ENCODE measurements around the gene SHISAL1.
A peak's percentile ranks its signal among the peaks of the same experiment; 100 is the strongest.
"Not testable (repeated sequence)": the region's sequence is repeated elsewhere in the genome, so short reads cannot be mapped to it uniquely, and the experiment has no call there.

Gene SHISAL1

DNA sequence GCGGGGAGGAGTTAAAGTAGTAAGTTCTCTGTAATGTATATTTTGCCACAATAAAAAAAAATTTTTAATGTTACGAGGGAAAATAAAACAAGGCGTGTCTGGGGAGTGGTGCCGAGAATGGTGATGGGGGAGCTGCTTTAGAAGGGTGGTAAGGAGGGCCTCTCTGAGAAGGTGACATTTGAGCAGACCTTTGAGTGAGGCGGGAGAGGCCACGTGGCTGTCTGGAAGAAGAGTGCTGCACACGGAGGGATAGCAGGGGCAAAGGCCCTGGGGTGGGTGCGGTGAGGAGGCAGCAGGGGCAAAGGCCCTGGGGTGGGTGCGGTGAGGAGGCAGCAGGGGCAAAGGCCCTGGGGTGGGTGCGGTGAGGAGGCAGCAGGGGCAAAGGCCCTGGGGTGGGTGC lies 10.4 kb downstream of the SHISAL1 start:
- H3K4me3 Mint-ChIP-seq, H3K36me3 Mint-ChIP-seq, H3K9me3 Mint-ChIP-seq, H3K27me3 Mint-ChIP-seq, H3K4me1 Mint-ChIP-seq: not testable (repeated sequence)
- peak overlapping the region; percentile 41 for H3K27ac Mint-ChIP-seq

DNA sequence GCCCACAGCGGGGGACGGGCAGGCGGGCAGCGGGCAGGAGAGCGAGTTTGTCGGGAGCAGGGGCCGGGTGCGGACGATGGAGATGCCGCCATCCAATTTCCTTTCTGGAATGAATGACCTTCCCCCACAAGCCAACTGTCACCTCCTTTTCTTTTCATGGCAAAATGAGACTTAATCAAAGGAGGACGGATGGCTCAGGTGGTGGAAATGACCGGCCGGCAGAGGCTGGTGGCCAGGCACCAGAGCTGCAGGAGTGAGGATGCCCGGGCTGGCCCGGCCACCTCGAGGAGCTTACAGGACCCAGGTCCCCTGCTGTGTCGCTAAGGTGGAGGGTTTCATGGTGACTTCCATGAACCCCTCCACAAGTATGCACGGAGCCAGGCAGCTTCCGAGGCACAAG lies 11.7 kb downstream of the SHISAL1 start:
- Mint-ChIP-seq H3K27ac (no peak overlapping the region), H3K27me3 (no peaks in the 10 kb centered on the region), H3K4me3 (no peak overlapping the region), H3K36me3 (no peaks in the 10 kb centered on the region), H3K4me1 (no peaks in the 10 kb centered on the region), H3K9me3 (no peaks in the 10 kb centered on the region)

DNA sequence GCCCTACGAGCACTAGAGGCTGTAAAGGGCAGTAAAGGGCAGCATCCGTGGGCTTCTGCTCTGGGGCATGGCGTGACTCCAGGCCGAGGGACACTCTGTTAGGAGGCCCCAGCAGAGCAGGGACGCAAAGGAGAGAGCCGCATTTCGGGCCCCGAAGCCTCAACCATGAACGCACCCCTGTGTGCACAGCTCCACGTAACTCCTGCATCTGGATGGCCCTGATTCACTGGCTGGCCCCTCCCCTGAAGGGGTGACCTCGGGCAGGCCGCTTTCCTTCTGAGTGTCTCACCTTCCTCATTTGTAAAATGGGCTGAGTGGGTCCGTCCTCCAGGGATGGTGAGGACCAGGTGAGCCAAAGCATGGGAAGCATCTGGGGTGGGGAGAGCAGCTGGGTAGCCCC lies 13.6 kb downstream of the SHISAL1 start:
- no peaks in the 10 kb centered on the region for H3K27me3 Mint-ChIP-seq
- H3K9me3 Mint-ChIP-seq, result no peaks in the 10 kb centered on the region
- no peaks in the 10 kb centered on the region for H3K36me3 Mint-ChIP-seq
- no peak overlapping the region for H3K27ac Mint-ChIP-seq
- no peak overlapping the region for H3K4me3 Mint-ChIP-seq
- no peaks in the 10 kb centered on the region for H3K4me1 Mint-ChIP-seq

DNA sequence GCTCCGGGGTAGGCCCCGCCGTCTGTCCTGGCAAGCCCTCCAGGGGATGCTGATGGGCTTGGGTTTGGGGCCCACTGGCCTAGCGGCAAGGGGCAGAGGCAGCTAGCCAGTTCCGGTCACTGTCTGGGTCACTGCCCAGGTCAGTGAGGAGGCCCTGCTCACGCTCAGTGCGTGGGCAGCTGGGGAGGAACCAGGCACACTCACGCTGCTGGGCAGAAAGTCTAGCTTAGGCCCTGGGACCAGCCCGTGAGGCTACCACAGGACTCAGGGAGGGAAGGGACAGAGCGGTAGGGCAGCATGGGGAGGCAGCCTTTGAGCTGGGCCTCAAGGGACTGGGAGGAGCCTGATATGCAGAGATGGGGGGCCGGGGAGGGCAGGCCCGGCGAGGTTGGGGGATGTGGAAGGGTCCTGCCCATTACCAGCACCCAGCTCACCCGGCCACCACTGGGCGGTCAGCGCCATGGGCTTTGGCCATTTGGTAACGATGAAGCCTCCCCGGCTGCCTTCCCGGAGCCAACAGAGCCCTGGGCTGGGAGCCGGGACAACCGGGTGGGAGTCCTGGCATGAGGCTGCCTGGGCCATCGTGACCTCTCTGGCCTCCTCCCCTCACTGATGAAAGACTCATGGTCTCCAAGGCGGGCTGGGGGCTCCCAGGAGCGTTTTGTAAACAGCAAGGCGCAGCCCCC lies 14.2 kb downstream of the SHISAL1 start:
- Mint-ChIP-seq H3K36me3 (no peaks in the 10 kb centered on the region), H3K4me1 (no peaks in the 10 kb centered on the region), H3K27ac (no peak overlapping the region), H3K4me3 (no peak overlapping the region), H3K27me3 (no peaks in the 10 kb centered on the region), H3K9me3 (no peaks in the 10 kb centered on the region)

DNA sequence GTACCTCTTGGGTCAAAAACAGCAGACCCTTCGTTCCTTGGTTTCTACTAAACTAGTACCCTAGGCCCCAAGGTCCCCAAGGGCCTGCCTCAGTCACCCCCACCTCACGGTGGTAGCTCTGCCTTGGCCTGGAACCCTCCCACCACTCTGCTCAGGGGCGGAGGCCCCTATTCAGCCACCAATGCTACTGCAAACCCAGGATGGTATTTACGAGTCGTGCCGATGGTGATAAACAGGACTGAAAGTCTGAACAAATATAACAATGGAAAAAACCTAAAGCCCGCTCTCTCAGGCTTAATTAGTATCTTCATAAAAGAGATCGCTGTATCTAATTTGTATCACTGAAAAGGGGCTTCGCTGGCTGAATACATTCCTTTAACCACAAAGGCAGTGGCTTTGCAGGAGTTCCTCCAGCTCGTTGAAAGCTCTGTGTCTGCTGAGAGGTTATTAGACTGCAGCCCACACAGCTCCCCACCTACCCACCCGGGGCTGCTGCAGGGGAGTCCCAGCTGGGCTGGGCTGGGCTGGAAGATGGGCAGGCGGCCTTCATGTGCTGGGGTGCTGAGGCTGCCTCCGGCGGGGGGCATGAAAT lies 15.2 kb downstream of the SHISAL1 start:
- no peaks in the 10 kb centered on the region for H3K27me3 Mint-ChIP-seq
- H3K27ac Mint-ChIP-seq, result no peak overlapping the region
- H3K9me3 Mint-ChIP-seq, result no peaks in the 10 kb centered on the region
- no peaks in the 10 kb centered on the region for H3K4me1 Mint-ChIP-seq
- no peak overlapping the region for H3K4me3 Mint-ChIP-seq
- no peaks in the 10 kb centered on the region for H3K36me3 Mint-ChIP-seq

DNA sequence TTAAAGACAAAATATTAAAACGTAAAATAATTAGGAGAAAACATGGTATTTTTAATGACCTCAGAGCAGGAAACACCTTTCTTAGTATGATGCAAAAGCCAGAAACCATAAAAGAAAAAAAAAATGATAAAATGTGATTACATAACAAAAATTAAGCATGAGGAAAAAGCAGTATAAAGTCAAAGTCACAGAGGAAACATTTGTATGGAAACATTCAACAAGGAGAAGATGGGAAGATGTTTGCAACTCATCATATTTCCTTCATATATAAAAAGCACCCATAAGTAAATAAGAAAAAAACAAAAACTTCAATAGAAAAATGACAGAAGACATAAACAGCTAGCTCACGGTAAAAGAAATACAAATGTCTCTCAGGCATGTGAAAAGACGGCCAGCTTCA lies 17.3 kb downstream of the SHISAL1 start:
- no peaks in the 10 kb centered on the region for H3K9me3 Mint-ChIP-seq
- H3K27me3 Mint-ChIP-seq, result no peaks in the 10 kb centered on the region
- H3K4me1 Mint-ChIP-seq, result no peaks in the 10 kb centered on the region
- no peak overlapping the region for H3K4me3 Mint-ChIP-seq
- no peak overlapping the region for H3K27ac Mint-ChIP-seq
- no peaks in the 10 kb centered on the region for H3K36me3 Mint-ChIP-seq

DNA sequence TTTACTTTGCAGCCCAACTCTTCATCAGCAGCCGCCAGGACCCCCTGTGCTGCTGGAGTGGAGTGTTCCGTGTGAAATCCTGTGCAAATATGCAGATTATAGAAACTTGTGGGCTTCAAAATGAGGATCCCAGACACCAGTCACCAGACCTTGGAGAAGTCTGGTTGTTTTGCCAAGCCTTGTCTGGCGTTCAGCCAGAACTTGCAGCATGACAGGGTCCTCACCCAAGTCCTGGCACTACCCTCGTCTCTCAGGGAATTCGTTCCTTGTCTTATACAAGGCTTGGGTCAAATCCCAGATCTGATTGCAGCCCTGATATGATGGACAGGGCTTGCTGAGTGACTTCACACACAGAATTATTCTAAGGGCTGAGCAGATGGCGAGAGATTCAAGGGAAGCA lies 18.9 kb downstream of the SHISAL1 start:
- H3K4me3 Mint-ChIP-seq, result no peak overlapping the region
- H3K27me3 Mint-ChIP-seq, result no peaks in the 10 kb centered on the region
- no peak overlapping the region for H3K27ac Mint-ChIP-seq
- H3K4me1 Mint-ChIP-seq, result no peaks in the 10 kb centered on the region
- no peaks in the 10 kb centered on the region for H3K9me3 Mint-ChIP-seq
- H3K36me3 Mint-ChIP-seq, result no peaks in the 10 kb centered on the region

DNA sequence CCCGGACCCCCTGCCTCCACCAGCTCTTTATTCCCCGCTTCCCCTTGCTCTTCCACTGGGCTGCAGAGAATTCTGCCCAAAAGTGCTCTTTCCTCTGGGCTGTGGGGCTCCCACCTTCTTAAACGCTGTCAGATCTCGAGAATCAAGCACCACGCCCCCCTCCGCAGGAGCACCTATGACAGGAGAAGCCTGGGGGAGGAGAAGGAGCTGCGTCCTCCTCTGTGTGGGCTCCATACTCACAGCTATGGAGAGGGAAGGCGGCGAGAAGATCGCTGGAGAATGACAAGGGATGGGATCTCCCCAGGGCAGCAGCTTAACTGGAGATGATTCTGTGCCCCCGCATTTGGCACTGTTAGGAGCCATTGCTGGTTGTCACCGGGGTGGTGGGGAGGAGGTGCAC lies 19.7 kb downstream of the SHISAL1 start:
- Mint-ChIP-seq H3K36me3 (no peaks in the 10 kb centered on the region), H3K27me3 (no peaks in the 10 kb centered on the region), H3K4me3 (no peak overlapping the region), H3K4me1 (no peaks in the 10 kb centered on the region), H3K9me3 (no peaks in the 10 kb centered on the region), H3K27ac (peak overlapping the region; percentile 30)

DNA sequence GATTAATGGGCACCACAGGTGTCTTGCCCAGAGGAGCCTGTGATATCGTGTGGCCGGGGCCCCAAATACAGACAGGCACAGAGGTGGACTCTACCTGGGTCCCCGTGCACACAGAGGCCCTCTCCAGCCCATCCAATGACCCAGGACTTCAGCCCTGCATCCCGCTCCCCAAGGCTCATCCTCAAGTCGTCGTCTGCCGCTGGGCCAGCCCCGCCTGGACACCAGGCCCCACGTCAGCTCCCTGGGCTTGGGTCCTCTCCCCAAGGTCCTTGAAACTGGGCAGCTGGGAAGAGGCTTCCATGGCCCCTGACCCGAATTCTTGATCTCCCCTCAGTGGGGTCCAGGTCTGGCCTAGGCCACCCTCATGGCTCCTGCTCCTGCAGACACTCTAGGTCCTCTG lies 20.2 kb downstream of the SHISAL1 start:
- Mint-ChIP-seq H3K27me3 (no peaks in the 10 kb centered on the region), H3K4me1 (no peaks in the 10 kb centered on the region), H3K9me3 (no peaks in the 10 kb centered on the region), H3K4me3 (no peak overlapping the region), H3K36me3 (no peaks in the 10 kb centered on the region), H3K27ac (no peak overlapping the region)

DNA sequence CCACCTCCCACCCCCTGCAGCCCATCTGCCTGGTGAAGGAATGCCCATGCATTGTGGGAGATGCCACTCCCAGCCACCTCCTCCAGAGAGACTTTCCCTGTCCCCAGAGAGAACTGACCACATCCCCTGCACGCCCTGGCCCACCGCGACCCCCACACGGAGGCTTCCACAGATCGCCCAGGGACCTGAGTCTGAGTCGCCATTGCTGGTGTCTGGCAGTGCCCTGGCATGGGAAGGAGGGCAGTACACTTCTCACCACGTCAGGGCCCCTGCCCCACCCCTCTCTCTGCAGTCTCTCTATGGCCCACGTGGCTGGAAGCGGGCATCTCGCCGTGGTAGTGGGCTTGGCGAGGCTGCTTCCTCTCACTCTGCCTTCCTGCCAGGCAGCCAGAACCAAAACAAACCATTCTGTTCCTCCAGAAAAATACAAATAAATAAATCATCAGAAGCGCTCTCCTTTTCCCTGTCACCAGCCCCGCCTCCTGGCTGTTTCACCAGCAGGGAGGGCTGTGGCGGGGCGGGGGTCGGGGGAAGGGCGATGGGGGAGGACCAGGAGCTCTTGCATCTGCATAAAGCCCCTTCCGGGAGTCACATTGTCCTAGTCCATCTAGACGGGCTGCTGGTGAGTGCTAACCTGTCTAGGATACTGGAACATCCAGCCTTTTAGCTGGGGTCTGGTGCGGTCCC lies 20.9 kb downstream of the SHISAL1 start:
- H3K36me3 Mint-ChIP-seq, result no peaks in the 10 kb centered on the region
- H3K9me3 Mint-ChIP-seq, result no peaks in the 10 kb centered on the region
- H3K4me3 Mint-ChIP-seq, result no peak overlapping the region
- no peaks in the 10 kb centered on the region for H3K4me1 Mint-ChIP-seq
- no peak overlapping the region for H3K27ac Mint-ChIP-seq
- H3K27me3 Mint-ChIP-seq, result no peaks in the 10 kb centered on the region

DNA sequence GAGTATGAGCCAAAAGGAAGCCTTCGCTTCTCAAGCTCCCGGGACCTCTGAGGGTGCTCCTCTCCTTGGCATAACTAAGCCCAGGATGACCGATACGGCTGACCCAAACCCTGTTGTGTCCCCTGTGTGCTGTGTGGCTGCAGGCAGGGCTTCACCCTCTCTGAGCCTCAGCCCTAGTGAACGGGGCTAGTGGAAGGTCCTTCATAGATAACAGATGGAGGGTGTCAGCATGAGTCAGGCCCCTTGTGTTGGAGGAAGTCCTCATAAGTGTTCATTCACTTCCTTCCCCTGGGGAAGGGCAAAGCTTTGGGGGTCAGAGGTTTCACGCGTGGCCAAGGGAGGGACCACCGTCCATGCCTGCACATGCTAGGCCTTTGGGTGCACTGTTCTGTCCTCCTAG lies 21.5 kb downstream of the SHISAL1 start:
- no peak overlapping the region for H3K4me3 Mint-ChIP-seq
- H3K27ac Mint-ChIP-seq, result no peak overlapping the region
- H3K27me3 Mint-ChIP-seq, result no peaks in the 10 kb centered on the region
- no peaks in the 10 kb centered on the region for H3K36me3 Mint-ChIP-seq
- no peaks in the 10 kb centered on the region for H3K4me1 Mint-ChIP-seq
- H3K9me3 Mint-ChIP-seq, result no peaks in the 10 kb centered on the region

DNA sequence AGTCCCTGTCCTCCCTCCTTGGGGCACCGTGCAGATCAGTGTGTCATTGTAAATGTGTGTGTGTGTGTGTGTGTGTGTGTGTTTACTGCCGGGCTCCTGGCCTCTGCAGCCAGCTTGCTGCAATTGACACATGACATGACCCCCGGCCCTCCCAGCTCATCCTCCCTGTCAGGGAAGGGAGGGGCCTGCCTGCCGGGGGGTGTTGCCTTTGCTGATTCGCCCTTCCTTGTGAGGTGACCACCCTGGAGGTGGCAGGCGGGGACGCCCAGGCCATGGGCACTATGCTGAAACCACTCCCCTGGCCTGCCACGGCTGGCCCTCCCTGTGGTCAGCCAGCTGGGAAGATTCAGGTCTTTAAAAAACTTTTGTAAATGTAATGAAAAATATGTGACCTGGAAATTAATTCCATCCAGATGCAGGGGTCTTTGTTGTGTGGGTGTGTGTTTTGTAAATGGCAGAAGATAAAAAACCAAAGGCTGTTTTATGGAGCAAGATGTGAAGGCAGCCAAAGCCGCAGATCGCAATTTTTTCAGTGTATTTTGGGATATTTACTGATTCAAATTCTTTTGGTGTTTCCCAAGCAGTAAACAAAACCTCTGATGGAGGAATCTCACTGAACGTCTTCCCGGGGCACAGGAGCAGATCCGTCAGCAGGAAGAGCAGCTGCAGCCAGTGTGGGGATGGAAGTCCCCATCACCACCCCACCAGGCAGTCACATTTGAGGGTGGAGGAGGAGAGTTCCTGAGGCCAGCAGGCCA lies 23.2 kb downstream of the SHISAL1 start:
- Mint-ChIP-seq H3K36me3 (no peaks in the 10 kb centered on the region), H3K4me3 (no peak overlapping the region), H3K9me3 (no peaks in the 10 kb centered on the region), H3K27me3 (no peaks in the 10 kb centered on the region), H3K4me1 (no peaks in the 10 kb centered on the region), H3K27ac (no peak overlapping the region)

DNA sequence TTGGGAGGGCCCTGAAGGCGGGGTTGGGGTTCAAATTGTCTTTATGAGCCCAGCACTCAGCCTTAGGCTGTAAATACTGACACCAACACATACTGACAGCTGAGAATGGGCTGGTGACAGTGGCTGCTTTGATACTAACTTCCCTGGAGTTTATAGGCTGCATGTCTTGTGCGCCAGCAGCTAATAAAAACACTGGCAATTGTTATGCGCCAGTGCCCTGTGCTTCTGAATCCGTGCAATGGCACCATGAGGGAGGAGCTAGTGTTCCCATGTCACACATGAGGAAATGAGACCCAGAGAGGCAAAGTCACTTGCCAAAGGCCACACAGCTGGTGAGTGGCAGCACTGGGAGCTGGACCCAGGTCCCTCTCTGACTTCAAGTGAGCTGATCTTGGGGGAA lies 23.8 kb downstream of the SHISAL1 start:
- no peaks in the 10 kb centered on the region for H3K36me3 Mint-ChIP-seq
- H3K9me3 Mint-ChIP-seq, result no peaks in the 10 kb centered on the region
- H3K4me3 Mint-ChIP-seq, result no peak overlapping the region
- no peak overlapping the region for H3K27ac Mint-ChIP-seq
- no peaks in the 10 kb centered on the region for H3K4me1 Mint-ChIP-seq
- H3K27me3 Mint-ChIP-seq, result no peaks in the 10 kb centered on the region

DNA sequence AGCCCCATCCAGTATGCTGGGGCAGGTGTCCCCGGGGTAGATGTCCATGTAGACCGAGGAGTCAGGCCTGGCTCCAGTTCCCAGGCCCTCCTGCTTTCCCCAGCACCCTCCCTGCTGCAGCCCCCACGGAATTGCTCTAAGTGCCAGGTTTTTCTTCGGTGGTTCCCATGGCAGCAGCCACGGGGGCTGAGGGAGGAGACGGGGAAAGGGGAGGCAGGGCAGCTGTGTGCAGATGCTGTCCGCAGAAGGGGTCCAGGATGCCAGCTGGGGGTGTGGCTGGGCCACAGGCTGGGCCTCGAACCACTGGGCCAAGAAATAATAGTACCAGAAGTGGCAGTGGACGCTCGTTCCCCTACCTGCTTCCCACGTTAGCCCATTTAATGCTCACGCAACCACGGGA lies 25.0 kb downstream of the SHISAL1 start:
- Mint-ChIP-seq H3K4me1 (no peaks in the 10 kb centered on the region), H3K27me3 (no peaks in the 10 kb centered on the region), H3K9me3 (no peaks in the 10 kb centered on the region), H3K4me3 (no peak overlapping the region), H3K36me3 (no peaks in the 10 kb centered on the region), H3K27ac (no peak overlapping the region)

DNA sequence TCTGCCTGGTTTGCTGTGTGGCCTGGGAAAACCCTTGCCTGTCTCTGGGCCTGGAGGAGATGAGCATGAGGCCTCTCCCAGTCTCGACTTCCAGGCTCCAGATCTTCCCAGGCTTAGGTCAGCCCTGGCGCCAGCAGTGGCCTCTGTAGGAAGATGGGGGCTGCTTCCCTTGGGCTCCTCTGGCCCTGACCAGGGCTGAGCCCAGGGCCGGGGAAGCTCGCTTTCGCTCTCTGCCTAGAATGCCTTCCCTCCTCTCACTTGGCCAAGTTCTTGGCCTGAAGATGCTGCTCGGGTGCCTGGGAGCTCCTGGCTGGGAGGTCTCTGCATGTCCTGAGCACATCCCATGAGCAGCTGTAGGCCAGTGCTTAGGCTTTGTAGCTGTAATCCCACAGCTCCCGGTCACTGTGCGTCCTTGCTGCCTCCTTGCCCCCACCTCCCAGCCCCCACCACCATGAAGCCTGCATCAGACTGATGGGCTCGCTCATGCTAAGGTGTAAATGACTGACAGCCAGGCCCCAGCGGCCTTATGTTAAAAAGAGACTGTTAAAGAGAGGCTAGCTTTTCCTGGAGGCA lies 25.5 kb downstream of the SHISAL1 start:
- Mint-ChIP-seq H3K4me1 (no peaks in the 10 kb centered on the region), H3K4me3 (no peak overlapping the region), H3K27me3 (peaks cover 2% of the 10 kb centered on the region), H3K9me3 (no peaks in the 10 kb centered on the region), H3K36me3 (no peaks in the 10 kb centered on the region), H3K27ac (no peak overlapping the region)

DNA sequence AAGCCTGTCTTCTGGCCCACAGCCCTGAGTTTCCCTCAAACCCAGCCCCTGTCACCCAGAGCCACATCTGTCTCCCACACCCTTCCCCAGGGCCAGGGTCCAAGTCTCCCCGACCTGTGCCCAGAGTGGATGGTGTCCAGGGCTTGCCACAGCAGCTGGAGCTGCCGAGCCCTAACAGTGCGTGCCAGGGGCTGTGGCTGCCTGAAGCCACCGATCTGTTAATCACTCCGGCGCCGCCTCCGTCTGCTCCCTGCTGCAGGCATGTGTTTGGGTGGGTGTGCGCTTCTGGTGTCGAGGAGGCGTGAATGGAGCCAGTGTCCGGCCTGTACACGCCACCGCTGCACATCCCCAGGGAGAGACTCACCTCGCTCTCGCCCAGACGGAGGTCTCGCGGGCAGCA lies 26.1 kb downstream of the SHISAL1 start:
- no peak overlapping the region for H3K27ac Mint-ChIP-seq

More for the DNA sequence above, 26.1 kb downstream of the SHISAL1 start:
- Mint-ChIP-seq H3K4me1 (no peaks in the 10 kb centered on the region), H3K36me3 (no peaks in the 10 kb centered on the region), H3K4me3 (no peak overlapping the region), H3K27me3 (peaks cover 2% of the 10 kb centered on the region), H3K9me3 (no peaks in the 10 kb centered on the region)
